Fibroblast of lung (primary cell): ENCODE results near the gene LRRC47. TPM values are rescaled to one million over a fixed set of nuclear protein-coding genes. Genes with fewer than 3 reads are reported as not detected.
"Not testable (repeated sequence)": the region's sequence is repeated elsewhere in the genome, so short reads cannot be mapped to it uniquely, and the experiment has no call there.

ENCODE experiments used
- DNase-seq, 2 donors: peaks; one replicate each; pipeline versions ENCODE4 v3.0.0 to v3.0.0-alpha.2; 2010; ENCODE audit warnings: low read depth in 2 of 2
- H2AFZ ChIP-seq: 2 replicates; pipeline ENCODE4 v1.5.1; 2012; ENCODE audit warnings: low read length, control low read depth, inconsistent platforms
- H3K27ac ChIP-seq: 2 replicates; pipeline ENCODE4 v1.5.1; 2011; ENCODE audit warnings: low read length, control low read depth; ENCODE audit not compliant: insufficient read depth
- H3K27me3 ChIP-seq: 2 replicates; pipeline ENCODE4 v1.5.1; 2011; ENCODE audit warnings: mild to moderate bottlenecking, low read length; ENCODE audit not compliant: control insufficient read depth, insufficient read depth
- H3K36me3 ChIP-seq: 2 replicates; pipeline ENCODE4 v1.5.1; 2011; ENCODE audit warnings: low read length; ENCODE audit not compliant: control insufficient read depth, insufficient read depth
- H3K4me1 ChIP-seq: 2 replicates; pipeline ENCODE4 v1.5.1; 2011; ENCODE audit warnings: low read length; ENCODE audit not compliant: control insufficient read depth, insufficient read depth; ENCODE audit errors: extremely low read depth
- H3K4me2 ChIP-seq: 2 replicates; pipeline ENCODE4 v1.5.1; 2011; ENCODE audit warnings: low read length, control low read depth; ENCODE audit not compliant: insufficient read depth; ENCODE audit errors: extremely low read depth
- H3K4me3 ChIP-seq, 4 experiments: fragments of 200-600 bp in 1 of 4; sonication (generic) in 1 of 4; replicated peaks in 1 of 4; 2 replicates each; pipeline ENCODE4 v1.5.1; 2011 to 2016; ENCODE audit warnings: low read length in 4 of 4, low read depth in 3 of 4, mild to moderate bottlenecking in 3 of 4, control low read depth in 2 of 4, inconsistent platforms in 1 of 4, mixed read lengths in 1 of 4; ENCODE audit not compliant: insufficient read depth in 1 of 4; ENCODE audit errors: control extremely low read depth in 1 of 4
- H3K79me2 ChIP-seq: 2 replicates; pipeline ENCODE4 v1.5.1; 2012; ENCODE audit warnings: mild to moderate bottlenecking, low read length, inconsistent platforms; ENCODE audit not compliant: control insufficient read depth, insufficient read depth
- H3K9ac ChIP-seq: 2 replicates; pipeline ENCODE4 v1.5.1; 2011; ENCODE audit warnings: mild to moderate bottlenecking, low read length, control low read depth; ENCODE audit not compliant: insufficient read depth
- H3K9me3 ChIP-seq: 2 replicates; pipeline ENCODE4 v1.5.1; 2012; ENCODE audit warnings: low read depth, low read length; ENCODE audit not compliant: control insufficient read depth, insufficient read depth
- H4K20me1 ChIP-seq: 2 replicates; pipeline ENCODE4 v1.5.1; 2011; ENCODE audit warnings: low read length; ENCODE audit not compliant: control insufficient read depth, insufficient read depth; ENCODE audit errors: extremely low read depth
- EZH2 ChIP-seq: IDR thresholded peaks from 2 replicates; pipeline ENCODE4 v1.5.1; 2012; ENCODE audit warnings: low read length, control low read depth, mild to moderate bottlenecking; ENCODE audit errors: missing control alignments
- polyA plus RNA-seq, 2 donors: library from polyadenylated mRNA; depleted of rRNA in 1 of 2; stranded (reverse) in 1 of 2; unstranded in 1 of 2; fragments of >200 nt; gene quantifications; 2 replicates each; pipeline ENCODE4 v1.2.1, GENCODE V29; 2011 to 2012; ENCODE audit warnings: missing spikeins in 1 of 2
- total RNA-seq: library from RNA; depleted of rRNA; stranded (reverse); fragments of >200 nt; gene quantifications from 2 replicates; pipeline ENCODE4 v1.2.1, GENCODE V29; 2014
- TF ChIP-seq, protein P1 (sequence below), 2 donors: IDR thresholded peaks in 1 of 2; conservative IDR thresholded peaks in 1 of 2; 1 replicate in 1 of 2; 2 replicates in 1 of 2; pipeline ENCODE4 v1.5.1; 2011 to 2012; ENCODE audit warnings: low read length in 2 of 2, control low read depth in 1 of 2, inconsistent platforms in 1 of 2, low read depth in 1 of 2, mild to moderate bottlenecking in 1 of 2

LRRC47 gene
- total and polyA plus RNA-seq, 2 donors (not counting 1 experiment from before 2014, with no cell fraction given): 25.1 to 28.8 TPM

DNA sequence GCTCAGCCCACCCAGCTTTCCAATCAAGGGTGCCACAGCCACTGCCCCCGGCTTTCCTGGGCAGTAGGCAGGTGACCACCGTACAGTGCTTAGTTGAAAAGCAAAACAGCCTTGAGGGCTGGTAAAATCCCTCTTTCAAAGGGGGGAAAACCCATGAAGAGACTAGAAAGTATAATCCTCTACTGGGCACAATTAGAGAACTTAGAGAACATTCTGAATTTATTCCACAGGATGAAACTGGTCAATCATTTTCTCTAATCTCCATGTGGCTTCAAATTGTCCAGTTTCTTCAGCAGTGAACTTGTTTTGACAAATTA lies 15.3 kb upstream of the LRRC47 start:
- no peak overlapping the region for H3K4me3 ChIP-seq
- TF ChIP-seq, protein P1, sequence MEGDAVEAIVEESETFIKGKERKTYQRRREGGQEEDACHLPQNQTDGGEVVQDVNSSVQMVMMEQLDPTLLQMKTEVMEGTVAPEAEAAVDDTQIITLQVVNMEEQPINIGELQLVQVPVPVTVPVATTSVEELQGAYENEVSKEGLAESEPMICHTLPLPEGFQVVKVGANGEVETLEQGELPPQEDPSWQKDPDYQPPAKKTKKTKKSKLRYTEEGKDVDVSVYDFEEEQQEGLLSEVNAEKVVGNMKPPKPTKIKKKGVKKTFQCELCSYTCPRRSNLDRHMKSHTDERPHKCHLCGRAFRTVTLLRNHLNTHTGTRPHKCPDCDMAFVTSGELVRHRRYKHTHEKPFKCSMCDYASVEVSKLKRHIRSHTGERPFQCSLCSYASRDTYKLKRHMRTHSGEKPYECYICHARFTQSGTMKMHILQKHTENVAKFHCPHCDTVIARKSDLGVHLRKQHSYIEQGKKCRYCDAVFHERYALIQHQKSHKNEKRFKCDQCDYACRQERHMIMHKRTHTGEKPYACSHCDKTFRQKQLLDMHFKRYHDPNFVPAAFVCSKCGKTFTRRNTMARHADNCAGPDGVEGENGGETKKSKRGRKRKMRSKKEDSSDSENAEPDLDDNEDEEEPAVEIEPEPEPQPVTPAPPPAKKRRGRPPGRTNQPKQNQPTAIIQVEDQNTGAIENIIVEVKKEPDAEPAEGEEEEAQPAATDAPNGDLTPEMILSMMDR (conservative IDR thresholded peaks at IDR 0.05 in 1 of 2, IDR thresholded peaks at IDR 0.05 in 1 of 2; ENCODE audit: low read depth in 1 of 2, low read length in 2 of 2): no peak
- TF ChIP-seq EZH2: no peak
- H3K4me2 ChIP-seq: no peak overlapping the region

GRCh38 chr1:3810149-3810761 lies 14.0 kb upstream of the LRRC47 start:
- not testable (repeated sequence) for H3K27me3 ChIP-seq, H3K4me2 ChIP-seq, H3K4me3 ChIP-seq, H3K9ac ChIP-seq, DNase-seq, H3K9me3 ChIP-seq, H3K27ac ChIP-seq, H3K36me3 ChIP-seq, H3K4me1 ChIP-seq, H3K79me2 ChIP-seq, H2AFZ ChIP-seq, H4K20me1 ChIP-seq

More for the DNA sequence above, 15.3 kb upstream of the LRRC47 start:
- Histone ChIP-seq H3K27me3 (no peaks in the 10 kb centered on the region), H3K79me2 (no peaks in the 10 kb centered on the region), H3K9me3 (no peaks in the 10 kb centered on the region), H3K36me3 (peaks cover 2% of the 10 kb centered on the region), H4K20me1 (no peaks in the 10 kb centered on the region), H2AFZ (no peak overlapping the region), H3K27ac (no peak overlapping the region), H3K4me1 (no peaks in the 10 kb centered on the region), H3K9ac (no peak overlapping the region)
- no peak for DNase-seq

DNA sequence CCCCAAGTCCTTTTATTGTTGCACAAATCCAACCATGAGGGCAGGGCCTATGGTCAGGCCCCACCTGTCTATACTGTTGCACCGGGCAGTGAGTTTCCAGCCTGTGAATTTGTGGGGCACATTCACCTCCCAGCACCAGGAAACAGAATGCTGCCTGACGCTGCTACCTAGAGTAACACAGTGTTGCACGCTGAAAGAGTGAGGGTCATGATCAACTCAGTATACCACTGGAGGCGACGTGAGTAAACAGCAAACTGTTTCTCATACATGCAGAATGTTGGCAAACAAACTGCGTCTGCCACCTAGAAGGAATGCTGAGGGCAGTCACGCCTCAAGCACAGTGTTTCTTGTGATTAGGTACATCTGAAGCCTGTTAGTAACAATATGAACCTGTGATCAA lies 13.4 kb upstream of the LRRC47 start:
- H2AFZ ChIP-seq: no peak overlapping the region
- no peak for DNase-seq
- no peaks in the 10 kb centered on the region for H3K79me2 ChIP-seq
- TF ChIP-seq, protein P1 (conservative IDR thresholded peaks at IDR 0.05 in 1 of 2, IDR thresholded peaks at IDR 0.05 in 1 of 2; ENCODE audit: low read depth in 1 of 2, low read length in 2 of 2): no peak
- TF ChIP-seq EZH2: no peak
- H3K36me3 ChIP-seq: peaks cover under 1% of the 10 kb centered on the region
- H3K9me3 ChIP-seq: no peaks in the 10 kb centered on the region
- H3K27me3 ChIP-seq: no peaks in the 10 kb centered on the region
- no peak overlapping the region for H3K27ac ChIP-seq
- H3K4me2 ChIP-seq: no peak overlapping the region
- H4K20me1 ChIP-seq: no peaks in the 10 kb centered on the region
- no peak overlapping the region for H3K4me3 ChIP-seq
- H3K4me1 ChIP-seq: no peaks in the 10 kb centered on the region
- H3K9ac ChIP-seq: no peak overlapping the region
